Measurements from ENCODE around the gene SPATA22.
"Not testable (repeated sequence)": the region's sequence is repeated elsewhere in the genome, so short reads cannot be mapped to it uniquely, and the experiment has no call there.

The SPATA22 gene

DNA sequence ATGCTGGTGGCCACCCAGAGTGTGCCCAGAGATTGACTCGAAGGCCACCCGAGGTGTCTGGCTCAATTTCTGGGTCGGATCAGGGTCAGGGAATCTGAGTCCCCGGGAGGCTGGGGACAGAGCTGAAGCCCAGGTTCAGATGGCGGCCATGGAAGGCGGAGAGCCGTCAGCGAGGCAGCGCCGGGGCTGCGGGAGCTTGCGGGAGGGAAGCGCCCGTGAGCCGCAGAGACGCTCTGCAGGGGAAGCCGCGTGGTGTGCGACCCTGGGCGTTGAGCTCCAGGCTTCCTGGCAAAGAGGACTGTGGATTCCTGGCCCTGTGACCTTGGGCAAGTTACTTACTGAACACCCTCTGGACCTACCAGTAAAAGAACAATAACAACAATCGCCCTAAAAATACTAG is 518 bp upstream of the SPATA22 start:
- DNase-seq, result no peak

DNA sequence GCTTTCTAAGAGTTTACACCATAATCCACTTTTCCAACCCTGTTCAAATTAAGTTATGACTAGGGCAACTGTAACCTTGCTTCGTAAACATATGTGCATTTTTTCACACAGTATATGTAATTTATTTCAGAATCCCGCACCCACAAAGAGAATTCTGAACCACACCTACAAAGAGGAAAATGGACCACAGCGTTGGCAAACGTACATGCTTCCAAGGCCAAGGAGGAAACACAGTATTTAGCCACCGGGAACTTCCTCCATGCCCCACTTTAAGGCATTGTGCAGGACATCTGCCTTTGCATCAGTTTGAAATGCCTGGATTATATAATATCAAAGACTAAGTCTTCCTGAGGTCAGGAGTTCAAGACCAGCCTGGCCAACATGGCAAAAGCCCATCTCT is 2.1 kb downstream of the SPATA22 start:
- DNase-seq, result no peak

DNA sequence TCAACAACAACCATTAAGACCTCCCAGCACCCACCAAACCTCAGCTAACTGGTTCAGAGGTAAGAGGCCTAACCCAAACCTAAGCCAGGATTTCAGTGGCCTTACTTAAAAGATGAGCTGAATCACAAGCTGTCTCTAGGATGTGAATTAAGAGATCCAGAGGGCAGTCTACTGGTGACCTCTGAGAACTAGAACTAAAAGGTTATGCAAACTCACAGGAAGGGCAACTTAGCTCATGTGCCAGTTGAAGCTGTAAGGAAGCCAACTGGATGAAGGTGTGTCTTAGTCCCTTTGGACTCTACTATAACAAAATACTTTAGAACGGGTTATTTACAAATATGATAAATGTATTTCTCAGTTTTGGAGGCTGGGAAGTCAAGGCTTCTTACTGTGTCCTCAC is 5.3 kb downstream of the SPATA22 start:
- DNase-seq, result not testable (repeated sequence)

DNA sequence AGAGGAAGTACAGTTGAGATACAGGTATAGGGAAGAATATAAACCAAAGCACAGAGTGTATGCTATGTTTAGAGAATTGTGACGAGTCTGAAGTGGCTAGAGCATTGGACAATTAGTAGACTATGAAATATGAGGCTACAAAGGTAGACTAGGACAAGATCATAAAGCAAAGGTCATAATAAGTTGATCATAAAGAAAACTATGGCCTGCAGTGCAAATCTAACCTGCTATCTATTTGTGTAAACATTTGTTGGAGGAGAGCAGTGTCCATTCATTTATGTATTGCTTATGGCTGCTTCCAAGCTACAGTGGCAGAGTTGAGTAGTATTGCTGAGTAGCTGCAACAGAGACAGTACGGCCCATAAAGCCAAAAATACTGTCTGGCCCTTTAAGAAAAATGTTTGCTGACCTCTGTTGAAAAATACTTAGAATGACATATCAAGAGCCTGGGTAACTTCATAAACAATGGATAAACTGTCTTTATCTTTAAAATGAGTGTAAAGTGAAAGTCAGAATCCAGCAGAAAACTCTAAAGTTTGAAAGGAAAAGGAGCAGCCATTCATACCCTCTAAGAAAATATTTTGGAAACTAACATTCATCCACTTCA is 23.5 kb downstream of the SPATA22 start:
- DNase-seq, result no peak

DNA sequence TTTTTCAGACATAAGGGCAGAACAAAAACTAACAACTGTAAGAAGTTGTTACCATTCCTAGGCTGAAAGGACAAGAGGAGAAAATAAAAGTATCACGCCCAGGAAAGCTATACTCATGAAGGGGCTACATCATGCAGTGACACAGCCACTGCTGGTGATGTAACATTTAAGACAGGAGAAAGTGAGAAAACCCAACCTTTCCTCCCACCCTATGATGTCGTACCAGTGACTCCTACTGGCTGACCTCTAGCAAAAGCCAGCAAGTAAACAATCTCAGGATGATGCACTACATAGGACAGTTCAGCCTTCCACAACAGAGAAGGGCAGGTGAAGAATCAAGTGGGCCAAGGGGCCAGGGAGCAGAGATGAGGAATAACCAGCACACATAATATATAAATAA is 24.0 kb downstream of the SPATA22 start:
- DNase-seq, result no peak

DNA sequence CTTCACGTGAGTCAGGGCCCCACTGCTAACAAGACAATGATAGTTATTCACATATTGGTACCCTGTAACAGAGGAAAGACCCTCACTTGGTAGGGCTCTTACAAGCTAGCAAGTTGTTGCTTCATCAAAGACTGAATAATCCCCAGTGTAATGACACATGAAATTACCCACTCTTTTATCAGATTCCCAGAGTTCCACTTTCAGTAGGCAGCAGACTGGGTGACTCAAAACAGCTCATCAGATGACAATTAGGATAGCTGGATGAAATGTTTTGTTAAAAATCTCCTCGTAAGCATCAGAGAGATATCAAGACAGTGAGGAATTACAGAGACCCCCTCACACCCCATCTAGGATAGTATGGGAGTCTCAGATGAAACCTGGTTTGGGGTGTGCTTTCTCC is 31.2 kb downstream of the SPATA22 start:
- no peak for DNase-seq

DNA sequence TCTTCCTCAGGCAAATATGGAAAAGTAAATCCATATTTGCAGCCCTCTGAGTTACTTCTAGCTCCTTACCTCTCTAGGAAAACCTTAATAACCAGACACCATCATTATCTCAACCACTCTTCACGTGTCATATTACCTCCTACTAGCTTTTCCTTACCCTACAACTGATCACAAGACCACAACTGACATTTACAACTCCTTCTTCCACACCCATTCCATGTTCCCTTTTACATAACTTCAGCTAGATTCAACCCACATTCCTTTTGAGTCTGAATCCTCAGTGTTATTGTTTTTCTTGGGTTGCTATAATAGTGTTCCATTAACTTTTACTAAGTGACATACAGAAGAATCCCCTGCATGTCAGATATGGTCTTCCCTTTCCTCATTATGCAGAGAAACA is 33.3 kb downstream of the SPATA22 start:
- DNase-seq, result no peak

DNA sequence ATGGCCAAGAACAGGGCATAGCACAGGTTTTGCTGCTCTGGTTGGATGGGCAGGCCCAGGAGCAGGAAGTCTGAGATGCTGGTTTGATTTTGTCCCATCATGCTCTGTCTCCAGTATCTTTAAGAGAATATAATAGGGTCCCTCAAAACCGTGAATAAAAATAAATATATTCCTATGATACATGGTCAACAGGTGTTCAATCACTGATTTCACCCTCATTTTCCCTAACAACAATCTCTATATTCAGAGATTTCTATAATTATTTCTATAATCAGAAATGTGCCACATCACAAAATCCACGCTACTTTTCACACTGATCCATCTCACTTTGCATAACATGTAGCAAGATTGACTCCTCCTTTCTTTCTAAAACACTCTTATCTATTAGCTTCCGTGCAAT is 37.9 kb downstream of the SPATA22 start, which contains the start of gene OR1E2:
Gene OR1E2 (minus strand): TSS at position 101 of the 400 bp plus-strand sequence. CDS start 0 bp downstream, at position 101.
- no peak for DNase-seq

DNA sequence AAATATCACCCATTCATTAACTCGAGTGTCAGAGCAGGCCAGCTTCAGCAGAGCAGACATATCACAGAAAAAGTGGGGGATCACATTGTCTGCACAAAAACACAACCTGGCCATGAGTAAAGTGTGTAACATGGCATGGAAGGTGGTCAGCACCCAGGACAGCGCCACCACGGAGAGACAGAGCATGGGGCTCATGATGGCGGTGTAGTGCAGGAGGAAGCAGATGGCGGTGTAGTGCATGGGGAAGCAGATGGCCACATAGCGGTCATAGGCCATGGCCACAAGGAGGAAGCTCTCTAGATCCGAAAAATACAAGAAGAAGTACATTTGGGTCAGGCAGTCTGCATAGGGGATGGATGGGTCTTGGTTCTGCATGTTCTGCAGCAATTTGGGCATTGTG is 38.4 kb downstream of the SPATA22 start:
- not testable (repeated sequence) for DNase-seq

DNA sequence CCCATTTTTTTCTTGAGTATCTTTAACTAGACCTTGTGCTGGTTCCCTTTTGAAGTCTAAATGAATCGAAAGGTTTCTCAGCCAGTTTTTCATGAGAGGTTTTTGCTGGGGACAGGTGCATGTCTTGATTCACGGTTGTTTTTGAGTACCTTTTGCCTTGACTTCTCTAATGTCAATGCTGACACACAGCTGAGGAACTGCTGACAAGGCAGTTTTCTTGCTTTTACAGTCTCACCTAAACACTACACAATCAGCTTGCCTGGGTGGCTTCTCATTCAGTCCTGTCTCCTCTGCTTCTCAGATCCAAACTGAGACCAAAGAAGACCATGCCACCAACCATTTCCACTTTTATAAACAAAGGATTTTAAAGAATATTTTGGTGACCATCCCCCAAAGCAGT is 53.4 kb downstream of the SPATA22 start:
- no peak for DNase-seq

DNA sequence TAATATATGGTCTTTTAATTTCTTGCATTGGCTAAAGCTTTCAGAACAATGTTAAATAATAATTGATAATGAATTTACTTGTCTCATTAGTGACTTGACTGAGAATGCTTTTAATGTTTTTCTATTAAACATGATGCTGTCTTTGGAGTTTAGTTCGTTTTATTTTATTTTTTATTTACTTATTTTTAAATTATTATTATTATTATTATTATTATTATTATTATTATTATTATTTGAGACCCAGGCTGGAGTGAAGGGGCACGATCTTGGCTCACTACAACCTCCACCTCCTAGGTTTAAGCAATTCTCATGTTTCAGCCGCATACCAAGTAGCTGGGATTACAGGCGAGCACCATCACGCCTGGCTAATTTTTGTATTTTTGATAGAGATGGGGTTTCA is 56.0 kb downstream of the SPATA22 start:
- no peak for DNase-seq

DNA sequence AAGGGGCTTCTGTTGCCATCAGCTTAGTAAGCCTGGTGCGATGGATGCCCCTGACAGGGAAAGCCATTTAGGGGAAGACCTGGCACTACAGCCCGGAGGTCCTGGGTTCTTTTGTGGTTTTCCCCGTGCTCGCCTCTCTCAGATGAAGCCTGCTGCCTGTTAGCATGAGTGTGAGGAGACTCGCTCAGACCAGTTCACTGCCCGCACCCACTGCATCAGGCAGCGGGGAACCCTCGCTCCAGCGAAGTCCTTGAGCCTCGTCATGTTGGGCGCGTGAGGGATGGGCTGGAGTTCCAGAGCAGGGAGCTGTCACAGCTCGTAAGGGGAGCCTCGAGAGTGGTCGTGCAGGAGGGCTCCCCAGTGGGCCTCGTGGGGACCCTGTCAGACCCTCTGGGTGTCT is 59.4 kb downstream of the SPATA22 start:
- not testable (repeated sequence) for DNase-seq

DNA sequence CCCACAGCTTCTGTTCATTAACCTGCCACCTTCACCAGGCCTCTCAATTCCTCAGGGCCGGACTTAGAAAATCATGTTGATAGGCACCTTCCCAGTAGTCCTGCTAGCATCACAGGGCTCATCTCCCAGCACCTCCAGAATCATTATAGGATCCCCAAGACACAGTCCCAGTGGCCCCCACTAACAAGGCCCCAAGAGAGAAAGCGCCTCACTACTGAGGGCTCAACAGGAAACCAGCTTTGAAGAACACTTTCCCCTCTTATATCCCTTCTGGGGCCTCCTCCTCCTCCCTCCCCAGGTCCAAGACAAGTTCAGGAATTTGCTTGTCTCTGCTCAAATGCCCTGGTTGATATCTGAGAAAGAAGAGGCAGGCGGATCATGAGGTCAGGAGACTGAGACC is 60.5 kb downstream of the SPATA22 start, which contains the start of gene OR3A3:
Gene OR3A3 (plus strand): TSS at position 301 of the 400 bp plus-strand sequence.
- DNase-seq, result no peak

DNA sequence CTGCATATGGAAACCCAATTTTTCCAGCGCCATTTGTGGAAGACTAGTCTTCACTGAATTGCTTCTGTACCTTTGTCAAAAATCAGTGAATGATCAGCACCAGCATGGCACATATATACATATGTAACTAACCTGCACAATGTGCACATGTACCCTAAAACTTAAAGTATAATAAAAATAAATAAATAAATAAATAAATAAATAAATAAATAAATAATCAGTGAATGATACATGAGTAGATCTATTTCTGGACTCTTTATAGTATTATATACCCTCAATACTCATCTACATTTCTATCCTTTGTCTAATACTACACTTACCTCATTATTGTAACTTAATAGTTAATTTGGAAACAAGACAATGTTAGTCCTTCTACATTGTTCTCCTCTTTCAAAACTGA is 67.8 kb downstream of the SPATA22 start:
- not testable (repeated sequence) for DNase-seq

DNA sequence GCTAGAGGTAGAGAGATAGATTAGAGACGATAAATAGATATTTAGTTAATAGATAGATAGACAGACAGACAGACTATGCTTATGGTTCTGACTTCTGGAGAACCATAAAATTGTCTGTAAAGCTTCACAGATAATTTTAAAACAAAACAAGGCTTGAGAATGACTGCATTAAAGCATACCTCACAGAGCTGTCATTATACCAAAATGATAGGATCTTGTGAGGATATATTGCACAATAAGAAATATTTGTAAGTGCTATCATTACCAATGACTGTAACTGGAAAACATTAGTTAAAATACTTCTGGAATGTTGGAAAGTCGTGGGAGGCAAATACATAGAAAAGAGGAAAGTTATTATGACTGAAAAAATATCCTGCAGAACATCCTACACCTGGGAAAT is 69.8 kb downstream of the SPATA22 start:
- DNase-seq, result no peak

DNA sequence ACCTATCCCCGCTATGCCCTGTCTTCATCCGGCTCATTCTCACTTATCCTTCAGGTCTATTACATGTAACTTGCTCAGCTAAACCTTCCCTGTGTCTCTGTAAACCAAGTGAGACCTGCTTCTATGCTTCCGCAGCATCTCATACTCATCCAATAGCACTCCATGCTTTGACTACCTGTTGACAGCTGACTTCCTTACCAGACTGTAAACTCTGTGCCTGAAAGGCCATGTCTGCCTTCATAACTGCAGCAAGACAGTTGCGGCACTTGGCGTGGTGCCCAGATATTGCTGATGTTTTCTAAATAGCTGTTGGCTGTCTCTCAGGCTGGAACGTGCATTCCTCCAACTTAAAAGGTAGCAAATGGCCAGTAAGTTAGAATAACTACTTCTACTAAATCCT is 71.6 kb downstream of the SPATA22 start:
- no peak for DNase-seq

DNA sequence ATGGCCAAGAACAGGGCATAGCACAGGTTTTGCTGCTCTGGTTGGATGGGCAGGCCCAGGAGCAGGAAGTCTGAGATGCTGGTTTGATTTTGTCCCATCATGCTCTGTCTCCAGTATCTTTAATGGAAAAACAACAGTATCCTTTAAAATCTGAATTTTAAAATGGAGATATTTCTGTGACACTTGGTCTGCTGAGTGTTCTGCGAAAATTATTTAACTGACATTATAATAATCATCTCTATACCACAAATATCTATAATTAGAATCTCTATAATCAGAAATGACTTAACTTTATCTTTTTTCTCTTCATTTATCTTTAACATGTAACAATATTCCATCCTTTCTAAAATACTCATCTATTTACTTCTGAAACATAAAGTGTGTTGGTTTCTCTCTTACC is 73.3 kb downstream of the SPATA22 start, which contains the start of gene OR1E1:
Gene OR1E1 (minus strand): TSS at position 101 of the 400 bp plus-strand sequence. CDS start 0 bp downstream, at position 101.
- DNase-seq, result no peak

DNA sequence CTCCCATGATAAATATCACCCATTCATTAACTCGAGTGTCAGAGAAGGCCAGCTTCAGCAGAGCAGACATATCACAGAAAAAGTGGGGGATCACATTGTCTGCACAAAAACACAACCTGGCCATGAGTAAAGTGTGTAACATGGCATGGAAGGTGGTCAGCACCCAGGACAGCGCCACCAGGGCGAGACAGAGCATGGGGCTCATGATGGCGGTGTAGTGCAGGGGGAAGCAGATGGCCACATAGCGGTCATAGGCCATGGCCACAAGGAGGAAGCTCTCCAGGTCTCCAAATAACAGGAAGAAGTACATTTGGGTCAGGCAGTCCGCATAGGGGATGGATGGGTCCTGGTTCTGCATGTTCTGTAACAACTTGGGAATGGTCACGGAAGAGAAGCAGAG is 73.8 kb downstream of the SPATA22 start:
- DNase-seq, result not testable (repeated sequence)
